Psoas muscle (tissue), 8 donors: Measurements from ENCODE around the gene SGSM2. TPM values are rescaled to one million over a fixed set of nuclear protein-coding genes. Genes with fewer than 3 reads are reported as not detected.
"Not testable (repeated sequence)": the region's sequence is repeated elsewhere in the genome, so short reads cannot be mapped to it uniquely, and the experiment has no call there.

Experiments
- ATAC-seq, 4 donors: fragments of 200-7000 bp; cut with Tn5 transposase; one replicate each; pipeline ENCODE4 v1.9.1; 2020; ENCODE audit warnings: moderate library complexity in 3 of 4, mild to moderate bottlenecking in 2 of 4
- DNase-seq, 2 donors: peaks; one replicate each; pipeline ENCODE4 v3.0.0-alpha.2; 2020
- H3K27ac ChIP-seq: fragments of 200-600 bp; one replicate; pipeline ENCODE4 v1.8.0; 2022
- H3K27me3 ChIP-seq, 3 donors: fragments of 200-600 bp in 1 of 3; one replicate each; pipeline versions ENCODE4 v1.6.1 to v1.8.0; 2013 to 2022; ENCODE audit warnings: low read length in 2 of 3, mild to moderate bottlenecking in 2 of 3, moderate library complexity in 1 of 3; ENCODE audit not compliant: insufficient read depth in 3 of 3
- H3K36me3 ChIP-seq, 2 donors: fragments of 200-600 bp in 1 of 2; one replicate each; pipeline versions ENCODE4 v1.6.1 to v1.8.0; 2013 to 2022; ENCODE audit warnings: low read depth in 1 of 2, mild to moderate bottlenecking in 1 of 2, moderate library complexity in 1 of 2; ENCODE audit not compliant: insufficient read depth in 1 of 2
- H3K4me1 ChIP-seq: fragments of 200-600 bp; one replicate; pipeline ENCODE4 v1.8.0; 2022
- H3K4me3 ChIP-seq: fragments of 200-600 bp; one replicate; pipeline ENCODE4 v1.8.0; 2022; ENCODE audit warnings: mild to moderate bottlenecking
- H3K9me3 ChIP-seq: fragments of 200-600 bp; one replicate; pipeline ENCODE4 v1.8.0; 2022
- CTCF ChIP-seq: fragments of 200-600 bp; IDR thresholded peaks from one replicate; pipeline ENCODE4 v1.8.0; 2022; ENCODE audit warnings: antibody characterized with exemption
- WGBS, 3 donors: extraction: QIAGEN DNeasy Blood & Tissue Kit; methylation state at CpG; one replicate each; pipeline versions ENCODE4 v1.1.6 to v1.1.7; 2013; 5-methylcytosine and 5-hydroxymethylcytosine counted together
- intact Hi-C, 2 donors: fragments of 100-400 bp; cut with DNase I; formaldehyde crosslinking; loops; one replicate each; pipeline versions ENCODE4 v1.11.0 to v1.14.2; 2022
- polyA plus RNA-seq, 3 donors: library from polyadenylated mRNA; stranded (reverse); fragments of 200-250 nt; gene quantifications; one replicate each; pipeline ENCODE4 v1.2.3, GENCODE V29; 2013
- total RNA-seq, 4 donors: library from RNA; stranded (reverse); fragmentation: NEBNext Ultra II Directional in 2 of 4; extraction: Animal tissue kit (Norgen Biotek cat#: 25700) in 2 of 4; gene quantifications; one replicate each; pipeline versions ENCODE4 v1.2.1 to v1.2.4, GENCODE V29; 2021 to 2023
- donor health status: healthy with polysubstance abuse.
- donor health status: DM: no; HTN: no; CAD: no; lungs with moderate emphysema.
- donor health status: Bipolar disorder and iron deficiency.
- donor health status: healthy.
- donor health status: DM: yes; HTN: yes; CAD: no.
- donor health status: DM: no; HTN: no; CAD: no.
- donor health status: DM: no; HTN: no; CAD: no.
- donor health status: DM: yes; HTN: yes; CAD: no.

The SGSM2 gene
- total and polyA plus RNA-seq, 7 donors = 9.6 to 25.6 (median 13.5) TPM

- Histone ChIP-seq H3K27me3 (no peaks in the 10 kb centered on the region), H3K27ac (peak within 1 kb of the TSS; percentile 95), H3K36me3 (peaks cover 0 to 34% of the 10 kb centered on the region in 2 donors), H3K9me3 (no peaks in the 10 kb centered on the region), H3K4me1 (peaks cover 3% of the 10 kb centered on the region), H3K4me3 (peak within 1 kb of the TSS; percentile 92)
- 0 to 1% (median 0%) methylated on average over 39 to 106 of the region's 108 CpGs for WGBS, 3 donors
- no peak for TF ChIP-seq CTCF
- DNase-seq = peak; percentile 95 to 96
- peak; percentile 96 to 97 (median 96) for ATAC-seq
- intact Hi-C loops = loop anchor here in 1 of 2 donors (2.0 kb wide), 1 partner anchor 33 kb away; the partner anchor contains the start of genes SGSM2 and TSR1
These were observed 33.8 kb upstream of the SGSM2 start, which contains the start of the genes SMG6 and SRR for GRCh38 chr17:2303204-2304188. Gene SMG6 (minus strand): TSS chr17:2303785. CDS start chr17:2303720, 65 bp downstream. Gene SRR (plus strand): TSS chr17:2303950. CDS start chr17:2315561, 11,611 bp downstream.

GRCh38 chr17:2304931-2305330 lies 32.4 kb upstream of the SGSM2 start:
- H3K36me3 ChIP-seq = peaks cover 0 to 20% of the 10 kb centered on the region in 2 donors
- peaks cover 3% of the 10 kb centered on the region for H3K4me1 ChIP-seq
- 93 to 98% (median 95%) methylated on average over 4 of the region's 4 CpGs for WGBS, 3 donors
- H3K27ac ChIP-seq = no peak overlapping the region
- no peaks in the 10 kb centered on the region for H3K9me3 ChIP-seq
- no peaks in the 10 kb centered on the region for H3K27me3 ChIP-seq
- H3K4me3 ChIP-seq = no peak overlapping the region
- ATAC-seq (no peak), DNase-seq (no peak)
- intact Hi-C loops = no loop called here
- no peak for TF ChIP-seq CTCF

- H3K36me3 ChIP-seq = peaks cover 0 to 5% of the 10 kb centered on the region in 2 donors
- H3K27me3 ChIP-seq = no peaks in the 10 kb centered on the region
- H3K4me1 ChIP-seq = no peaks in the 10 kb centered on the region
- WGBS, 3 donors = 60 to 71% (median 69%) methylated on average over 6 of the region's 6 CpGs
- no peaks in the 10 kb centered on the region for H3K9me3 ChIP-seq
- intact Hi-C loops = loop anchor here in 1 of 2 donors (10.0 kb wide), 1 partner anchor 645 kb away; no protein-coding TSS in a partner anchor
- no peak for TF ChIP-seq CTCF
- no peak overlapping the region for H3K4me3 ChIP-seq
- ATAC-seq (no peak), DNase-seq (no peak)
- no peak overlapping the region for H3K27ac ChIP-seq
These were observed 27.8 kb upstream of the SGSM2 start for GRCh38 chr17:2309338-2310154.

- H3K4me3 ChIP-seq = no peak overlapping the region
- WGBS, 3 donors = 87 to 96% (median 92%) methylated on average over 5 of the region's 5 CpGs
- H3K36me3 ChIP-seq = no peaks in the 10 kb centered on the region
- no peaks in the 10 kb centered on the region for H3K9me3 ChIP-seq
- ATAC-seq (no peak), DNase-seq (no peak)
- H3K27me3 ChIP-seq = no peaks in the 10 kb centered on the region
- H3K4me1 ChIP-seq = no peaks in the 10 kb centered on the region
- intact Hi-C loops = loop anchor here in 1 of 2 donors (10.0 kb wide), 1 partner anchor 648 kb away; no protein-coding TSS in a partner anchor
- H3K27ac ChIP-seq = no peak overlapping the region
- TF ChIP-seq CTCF = no peak
These were observed 24.6 kb upstream of the SGSM2 start for GRCh38 chr17:2312736-2313135.

GRCh38 chr17:2316916-2317205 lies 20.4 kb upstream of the SGSM2 start:
- peaks cover 3 to 15% of the 10 kb centered on the region in 2 donors for H3K36me3 ChIP-seq
- not testable (repeated sequence) for H3K9me3 ChIP-seq, H3K27ac ChIP-seq, ATAC-seq, H3K4me1 ChIP-seq, H3K4me3 ChIP-seq, H3K27me3 ChIP-seq, DNase-seq
- intact Hi-C loops = loop anchor here in 1 of 2 donors (10.0 kb wide), 1 partner anchor 652 kb away; no protein-coding TSS in a partner anchor
- WGBS, 3 donors = 87 to 88% (median 88%) methylated on average over 7 of the region's 7 CpGs
